NOMO-1 treated with DMSO at 0.1 percent for 48 hours (cell line): ENCODE results near the gene OAT.
"Not testable (repeated sequence)": the region's sequence is repeated elsewhere in the genome, so short reads cannot be mapped to it uniquely, and the experiment has no call there.

Experiments used
- DNase-seq: peaks from one replicate; lab custom pipeline; 2025; ENCODE audit not compliant: unreplicated experiment; lab: John Stamatoyannopoulos, UW

Gene OAT

DNA sequence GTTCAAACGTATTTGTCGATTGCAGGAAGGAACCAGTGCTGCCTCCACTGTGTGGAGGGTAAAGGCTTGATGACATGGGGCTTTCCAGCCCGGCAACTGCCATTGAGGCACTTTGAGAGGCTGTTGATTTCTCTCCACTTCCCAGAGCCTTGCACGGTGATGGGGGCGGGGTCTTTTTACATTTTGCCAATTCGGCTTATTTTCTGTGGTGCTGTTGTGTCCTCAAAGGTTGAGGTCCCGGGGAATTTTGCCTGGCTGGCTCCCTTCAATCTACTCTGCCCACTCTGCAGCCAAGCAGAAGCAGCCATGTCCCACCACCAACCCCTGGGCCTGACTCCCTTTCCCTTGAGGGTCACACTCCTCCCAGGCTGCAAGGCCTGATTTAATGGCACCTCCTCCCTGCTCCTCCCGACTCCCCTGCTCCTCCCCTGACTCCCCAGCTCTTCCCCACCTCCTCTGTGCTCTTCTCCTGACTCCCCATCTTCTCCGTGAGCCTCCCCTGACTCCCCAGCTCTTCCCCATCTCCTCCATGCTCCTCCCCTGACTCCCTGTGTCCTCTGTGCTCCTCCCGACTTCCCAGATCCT lies 39.0 kb downstream of the OAT start:
- no peak for DNase-seq

DNA sequence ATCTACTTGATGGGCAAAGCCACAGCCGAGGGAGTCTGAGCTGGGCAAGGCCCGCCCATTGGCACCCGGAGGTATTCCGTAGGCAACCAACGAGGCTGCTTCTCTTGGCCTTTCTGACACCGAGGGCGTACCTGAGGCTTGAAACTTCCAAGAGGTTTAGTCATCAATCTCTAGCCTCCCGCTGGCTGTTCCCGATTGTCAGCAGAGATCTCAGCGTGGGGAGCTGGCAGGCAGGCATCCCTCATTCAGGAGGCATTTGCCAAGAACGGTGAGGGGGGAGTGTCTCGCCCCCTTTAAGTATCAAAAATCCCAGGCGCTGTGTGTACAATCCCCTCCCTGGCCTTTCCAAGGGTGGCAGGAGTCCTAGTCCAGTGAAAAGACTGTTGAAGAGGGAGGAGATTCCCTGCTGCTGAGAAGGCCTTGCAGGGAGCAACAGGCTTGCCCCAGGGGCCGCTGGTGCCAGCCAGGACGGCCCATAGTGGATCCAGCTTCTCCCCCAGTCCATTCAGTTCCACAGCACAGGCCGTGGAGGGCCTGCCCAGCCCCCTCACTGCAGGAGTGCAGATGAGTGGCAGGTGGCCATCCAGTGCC lies 39.7 kb downstream of the OAT start:
- no peak for DNase-seq

DNA sequence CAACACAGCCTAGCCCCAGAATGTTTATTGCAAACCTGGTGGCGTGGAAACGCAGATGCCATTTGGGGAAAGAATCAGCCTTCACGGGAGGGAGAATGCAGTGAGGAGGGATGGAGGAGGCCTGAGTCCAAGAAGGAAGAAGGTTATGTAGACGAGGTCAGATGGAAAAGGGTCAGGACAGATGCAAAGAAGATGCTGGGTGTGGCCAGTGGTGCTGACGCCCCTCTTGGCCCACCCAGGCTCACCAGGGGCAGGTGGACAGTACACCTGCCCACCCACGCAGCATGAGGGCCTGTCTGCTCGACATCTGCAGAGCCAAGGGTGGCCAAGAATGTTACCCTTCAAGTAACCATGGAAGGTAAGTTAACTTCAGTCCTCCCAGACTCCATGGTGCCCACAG lies 40.5 kb downstream of the OAT start:
- no peak for DNase-seq

DNA sequence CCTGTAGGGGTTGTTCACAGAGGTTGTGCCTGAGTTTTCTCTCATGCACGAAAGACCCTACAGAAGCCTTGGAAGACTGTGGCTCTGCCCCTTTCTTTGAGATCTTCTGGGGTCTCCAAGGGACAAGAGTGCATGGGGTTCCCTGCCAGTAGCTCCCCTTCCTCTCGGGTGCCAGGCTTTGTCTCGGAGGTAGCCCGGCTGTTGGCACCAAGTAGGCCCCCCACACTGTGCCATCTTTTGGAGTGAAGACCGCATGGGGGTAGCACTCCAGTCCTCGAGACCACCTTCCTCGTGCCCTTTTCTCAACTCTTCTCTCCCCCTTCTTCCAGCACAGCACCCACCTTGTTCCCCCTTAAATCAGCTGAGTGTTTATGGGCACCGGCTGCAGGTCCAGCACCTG lies 41.6 kb downstream of the OAT start:
- no peak for DNase-seq

DNA sequence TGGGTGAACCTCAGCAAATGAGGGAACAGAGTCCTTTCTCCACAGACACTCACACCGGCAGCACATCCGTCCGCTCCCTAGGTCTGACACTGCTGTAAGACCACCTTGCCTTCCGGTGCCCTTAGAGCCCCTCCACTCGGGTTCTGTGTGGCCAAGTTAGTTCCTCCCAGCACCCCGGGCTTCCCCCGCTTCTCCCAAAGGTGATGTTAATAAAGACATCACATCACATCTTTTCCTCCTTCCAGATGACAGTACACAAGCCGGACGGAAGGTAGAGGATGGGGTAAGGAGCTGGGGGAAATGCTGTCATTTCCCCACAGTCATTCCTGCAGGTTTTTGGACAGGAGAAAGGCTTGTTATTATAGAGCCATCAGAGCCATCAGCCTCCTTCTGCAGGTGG lies 42.3 kb downstream of the OAT start:
- no peak for DNase-seq

DNA sequence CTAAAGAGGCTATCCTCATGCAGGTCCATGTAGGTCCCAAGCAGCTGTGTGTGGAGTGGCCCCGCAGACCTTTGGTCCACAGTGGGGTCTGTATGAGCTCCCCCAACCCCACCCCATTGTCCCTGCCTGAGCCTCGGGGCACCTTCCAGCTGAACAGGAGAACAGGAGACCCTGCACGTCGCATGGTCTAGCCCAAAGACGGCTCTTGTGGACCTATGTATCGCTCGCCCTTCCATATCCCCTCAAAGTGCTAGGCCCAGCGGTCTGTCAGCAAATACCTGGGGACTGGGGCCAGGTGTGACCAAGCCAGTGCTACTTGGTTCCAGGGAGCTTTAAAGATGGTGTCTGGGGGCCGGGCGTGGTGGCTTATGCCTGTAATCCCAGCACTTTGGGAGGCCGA lies 43.0 kb downstream of the OAT start:
- no peak for DNase-seq

DNA sequence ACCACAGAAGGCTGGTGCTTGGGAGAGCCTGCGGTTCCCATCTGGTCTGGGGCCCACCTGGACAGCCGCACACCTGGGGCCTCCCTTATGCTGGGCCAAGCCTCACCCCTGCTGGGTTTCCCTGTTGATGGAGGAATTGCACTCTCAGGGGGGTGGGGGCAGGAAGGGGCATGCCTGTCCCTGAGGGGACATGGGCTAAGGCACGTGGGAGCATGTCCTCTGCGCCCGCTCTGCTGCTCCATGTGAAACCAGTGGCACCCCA lies 43.4 kb downstream of the OAT start:
- DNase-seq: no peak

DNA sequence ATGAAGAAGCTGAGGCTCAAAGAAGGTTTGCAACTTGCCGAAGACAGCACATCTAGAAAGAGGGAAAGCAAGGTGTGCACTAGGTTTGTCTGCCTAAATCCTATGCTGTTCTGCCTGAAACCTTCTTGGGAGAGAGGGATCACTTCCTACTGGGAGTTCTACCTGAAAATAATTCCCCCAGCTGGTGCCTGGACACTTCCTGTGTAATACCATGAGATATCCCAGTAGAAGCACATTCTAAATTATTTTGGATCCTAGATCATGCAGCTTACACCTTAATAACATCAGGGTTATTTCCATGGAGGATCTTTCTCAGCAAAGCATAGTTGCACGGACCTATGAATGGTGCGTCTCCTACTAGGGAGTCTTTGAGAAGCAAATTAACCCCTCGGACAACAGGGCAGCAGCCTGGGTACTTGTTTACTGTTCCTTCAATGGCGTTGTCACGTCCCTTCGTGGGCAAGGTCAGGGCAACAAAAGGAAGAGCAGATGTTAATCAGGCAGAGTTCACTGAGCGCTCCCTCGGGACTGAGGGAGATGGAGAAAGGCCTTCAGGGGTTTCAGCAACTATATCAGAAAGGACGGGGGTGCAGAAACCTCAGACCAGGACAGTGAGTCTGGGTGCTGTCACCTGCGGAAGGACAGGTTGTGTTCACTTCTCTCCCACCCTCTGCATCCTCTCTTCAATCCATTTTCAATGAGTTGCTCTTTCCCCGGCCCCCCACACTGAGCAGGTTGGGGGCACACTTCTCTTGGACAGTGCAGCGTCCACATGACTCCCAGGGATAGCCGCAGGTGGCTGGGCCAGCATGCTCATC lies 44.0 kb downstream of the OAT start:
- no peak for DNase-seq

DNA sequence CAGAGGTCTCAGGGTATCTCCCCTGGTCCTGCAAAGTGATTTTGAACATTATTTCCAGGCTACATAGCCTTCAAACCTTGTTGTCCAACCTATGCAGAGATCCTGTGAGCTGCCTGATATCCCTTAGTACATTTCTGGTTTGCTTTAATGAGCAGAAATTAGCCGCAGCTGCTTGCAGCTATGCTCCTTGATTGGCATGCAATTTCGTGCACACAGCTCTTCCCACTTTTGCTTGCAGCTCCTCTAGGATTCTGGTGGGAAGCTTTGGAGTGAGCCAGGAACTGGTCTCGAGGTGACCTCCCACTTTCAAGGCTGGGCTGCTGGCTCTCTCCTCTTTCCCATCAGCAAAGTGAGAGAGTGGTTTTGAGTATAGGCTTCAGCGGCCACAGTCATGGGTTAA lies 45.8 kb downstream of the OAT start:
- DNase-seq: no peak

DNA sequence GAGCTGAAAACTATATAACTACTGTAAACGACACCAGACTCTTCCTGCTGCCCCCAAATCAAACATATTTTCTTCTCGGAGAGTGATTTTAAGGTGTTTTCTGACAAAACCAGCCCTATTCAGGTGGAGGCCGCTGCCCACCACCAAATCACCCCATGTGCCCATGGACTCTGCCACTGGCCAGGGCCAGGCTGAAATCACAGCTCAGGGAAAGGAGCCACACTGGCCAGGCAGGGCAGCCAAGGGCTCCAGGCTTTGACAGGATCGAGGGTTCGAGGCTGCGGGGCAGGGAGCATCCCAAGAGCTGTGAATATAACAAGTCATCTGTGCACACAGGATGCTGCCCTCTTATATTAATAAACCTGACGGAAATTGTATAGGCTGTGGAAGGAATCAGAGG lies 48.3 kb downstream of the OAT start:
- DNase-seq: no peak

DNA sequence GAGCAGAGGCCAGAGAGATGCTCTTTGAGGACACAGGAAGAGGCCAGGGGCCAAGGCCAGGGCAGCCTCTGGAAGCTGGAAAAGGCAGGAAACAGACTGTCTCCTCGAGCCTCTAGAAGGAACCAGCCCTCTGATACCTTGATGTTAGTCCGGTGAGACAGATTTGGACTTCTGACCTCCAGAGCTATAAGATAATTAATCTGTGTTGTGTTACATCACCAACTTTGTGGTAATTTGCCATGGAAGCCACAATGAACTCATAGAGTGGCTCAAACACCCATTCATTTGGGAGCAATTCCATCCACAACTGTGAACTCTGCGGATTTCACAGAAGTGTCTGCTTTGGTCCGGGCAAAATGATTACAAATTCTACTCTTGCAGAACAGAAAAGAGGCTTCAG lies 48.7 kb downstream of the OAT start:
- no peak for DNase-seq

DNA sequence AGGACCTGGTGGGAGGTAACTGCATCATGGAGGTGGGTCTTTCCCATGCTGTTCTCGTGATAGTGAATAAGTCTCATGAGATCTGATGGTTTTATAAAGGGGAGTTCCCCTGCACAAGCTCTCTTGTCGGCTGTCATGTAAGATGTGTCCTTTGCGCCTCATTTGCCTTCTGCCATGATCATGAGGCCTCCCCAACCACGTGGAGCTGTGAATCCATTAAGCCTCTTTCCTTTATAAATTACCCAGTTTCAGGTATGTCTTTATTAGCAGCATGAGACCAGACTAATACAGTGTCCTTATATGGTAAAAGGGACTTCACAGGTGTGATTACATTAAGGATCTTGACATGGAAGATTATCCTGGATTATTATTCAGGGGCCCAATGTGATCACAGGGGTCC lies 49.2 kb downstream of the OAT start:
- not testable (repeated sequence) for DNase-seq

DNA sequence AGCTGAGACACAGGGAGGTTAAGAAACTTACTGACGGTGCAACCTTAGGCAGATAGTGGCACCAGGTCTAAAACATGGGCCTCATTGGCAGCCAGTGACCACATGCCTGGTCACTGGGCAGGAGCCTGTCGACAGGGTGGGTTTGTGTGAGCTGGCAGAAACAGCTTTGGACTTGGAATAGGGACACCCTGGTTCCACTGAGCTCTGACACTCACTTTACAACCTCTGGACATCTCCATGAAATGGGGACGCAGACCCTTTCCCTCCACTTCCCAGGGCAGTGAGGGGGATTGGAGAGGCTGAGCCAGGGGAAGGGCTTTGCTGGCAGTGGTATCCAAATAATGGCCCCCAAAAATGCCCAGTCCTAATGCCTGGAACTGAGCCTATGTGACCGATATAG lies 49.7 kb downstream of the OAT start:
- DNase-seq: no peak

DNA sequence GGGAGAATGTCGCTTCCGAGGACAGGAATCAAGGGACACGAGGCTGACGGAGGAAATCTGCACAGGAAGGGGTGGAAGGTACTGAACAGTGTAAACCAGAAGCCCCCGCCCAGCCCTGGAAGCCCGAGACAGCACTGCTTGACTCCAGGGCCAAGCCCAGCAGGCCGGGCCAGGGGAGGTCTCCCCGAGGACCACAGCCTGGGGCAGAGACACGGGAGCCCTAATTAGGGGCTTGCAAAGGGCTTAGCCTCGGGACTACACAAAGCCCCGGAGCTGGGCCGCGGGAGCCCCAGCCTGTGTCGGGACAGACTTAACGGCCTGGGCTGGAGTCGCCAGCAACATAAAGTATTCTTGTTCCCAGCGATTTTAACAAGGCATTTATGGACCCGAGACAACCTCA lies 50.8 kb downstream of the OAT start:
- DNase-seq: no peak

DNA sequence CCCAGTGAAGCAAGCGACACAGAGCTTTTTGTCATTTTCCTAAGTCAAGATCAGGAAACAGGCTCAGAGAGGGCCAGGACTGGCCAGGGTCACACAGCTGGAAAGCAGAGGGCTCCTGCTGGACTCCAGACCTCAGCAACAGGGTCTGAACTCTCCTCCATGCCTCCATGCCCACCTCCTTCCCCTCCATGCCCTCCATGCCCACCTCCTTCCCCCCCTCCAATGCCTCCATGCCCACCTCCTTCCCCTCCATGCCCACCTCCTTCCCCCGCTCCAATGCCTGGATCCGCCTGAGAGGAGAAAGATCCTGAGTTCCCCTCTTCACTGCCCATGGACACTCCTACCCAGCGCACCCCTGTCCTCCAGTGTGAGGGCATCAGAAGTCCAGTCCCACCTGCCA lies 51.3 kb downstream of the OAT start:
- DNase-seq: no peak

DNA sequence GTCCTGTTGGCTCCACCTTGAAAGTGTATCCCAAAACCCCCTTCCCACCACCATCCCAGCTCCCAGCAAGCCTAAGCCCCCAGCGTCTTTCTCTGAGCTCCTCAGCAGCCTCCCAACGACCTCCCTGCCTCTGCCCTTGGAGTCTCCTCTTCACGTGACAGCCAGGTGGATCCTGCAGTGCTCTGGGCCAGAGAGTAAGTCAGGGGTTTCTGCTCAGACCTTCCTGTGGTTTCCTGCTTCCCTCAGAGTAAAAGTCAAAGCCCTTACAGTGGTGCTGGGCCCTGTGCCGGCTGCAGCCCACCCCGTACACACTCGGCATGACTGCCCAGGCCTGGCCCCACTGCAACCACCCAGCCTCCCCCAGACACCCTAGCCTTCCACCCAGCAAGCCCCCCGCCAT lies 51.9 kb downstream of the OAT start:
- no peak for DNase-seq

DNA sequence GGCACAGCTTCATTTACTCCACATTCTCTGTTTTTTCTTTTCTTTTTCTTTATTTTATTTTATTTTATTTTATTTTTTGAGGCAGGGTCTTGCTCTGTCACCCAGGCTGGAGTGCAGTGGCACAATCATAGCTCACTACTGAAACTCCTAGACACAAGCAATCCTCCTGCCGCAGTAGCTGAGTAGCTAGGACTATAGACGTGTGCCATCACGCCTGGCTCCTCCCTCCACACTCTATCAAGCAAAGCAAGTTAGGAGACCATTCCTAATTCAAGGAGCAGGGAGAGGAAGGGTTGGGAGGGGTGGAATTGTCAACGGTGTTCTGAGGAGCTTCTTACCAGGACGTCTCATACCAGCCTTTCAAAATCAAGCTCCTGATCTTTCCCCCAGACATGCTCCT lies 52.4 kb downstream of the OAT start:
- no peak for DNase-seq

DNA sequence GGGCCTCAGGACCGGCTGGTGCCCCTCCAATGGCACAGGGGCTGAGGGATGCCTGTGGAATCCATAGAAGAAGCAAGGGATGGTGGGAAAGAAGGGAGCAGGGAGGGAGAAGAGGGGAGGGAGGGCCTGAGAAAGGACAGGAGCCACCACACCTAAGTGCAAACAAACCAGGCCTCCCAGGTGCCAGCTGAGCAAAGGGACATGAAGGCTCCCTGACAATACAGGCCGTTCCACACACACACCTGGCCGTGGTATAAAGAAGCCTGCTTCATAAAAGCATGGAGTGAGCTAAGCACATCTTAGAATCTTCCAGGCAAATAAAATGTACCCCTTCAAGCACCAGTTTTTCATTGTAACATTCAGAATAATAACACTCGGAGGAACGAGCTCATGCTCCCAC lies 54.0 kb downstream of the OAT start:
- no peak for DNase-seq

DNA sequence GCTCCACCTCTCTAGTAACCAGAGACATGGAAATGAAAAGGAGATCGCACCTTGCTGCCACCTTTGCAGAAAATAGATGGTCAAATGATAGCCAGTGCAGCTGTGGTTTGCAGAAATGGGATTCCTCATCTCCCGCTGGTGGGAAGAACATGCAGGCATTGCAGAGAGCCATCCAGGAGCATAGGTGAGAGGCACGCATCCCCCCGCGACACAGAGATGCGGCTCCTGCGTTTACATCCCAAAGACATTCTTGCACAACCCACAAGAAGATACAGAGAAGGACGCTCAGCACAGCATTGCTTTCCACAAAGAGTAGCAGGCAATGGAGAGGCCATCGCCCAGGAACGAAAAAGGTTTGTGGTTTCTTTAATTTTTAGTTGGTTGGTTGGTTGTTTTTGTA lies 56.2 kb downstream of the OAT start:
- DNase-seq: no peak

DNA sequence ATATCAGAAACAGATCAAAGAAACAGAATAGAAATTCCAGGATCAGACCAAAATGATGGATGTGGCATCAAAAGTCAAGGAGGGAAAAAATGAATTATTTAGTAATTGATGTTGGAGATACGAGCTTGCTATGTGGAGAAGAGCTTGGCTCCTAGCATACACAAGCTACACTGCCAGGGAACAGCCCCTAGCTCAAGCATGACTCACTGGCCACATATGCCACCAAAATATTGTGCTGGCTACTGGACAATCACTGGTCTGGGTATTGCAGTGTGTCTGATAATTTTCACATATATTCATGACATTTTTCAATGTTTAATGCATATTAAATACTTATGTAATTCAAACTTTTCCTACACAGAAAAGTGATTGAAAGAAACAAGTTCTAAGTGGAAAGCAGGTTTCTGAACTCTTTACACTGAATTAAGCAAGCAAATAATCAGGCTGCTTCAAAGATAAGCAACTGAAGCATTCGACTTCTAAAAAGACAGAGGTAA lies 59.3 kb downstream of the OAT start:
- DNase-seq: no peak

DNA sequence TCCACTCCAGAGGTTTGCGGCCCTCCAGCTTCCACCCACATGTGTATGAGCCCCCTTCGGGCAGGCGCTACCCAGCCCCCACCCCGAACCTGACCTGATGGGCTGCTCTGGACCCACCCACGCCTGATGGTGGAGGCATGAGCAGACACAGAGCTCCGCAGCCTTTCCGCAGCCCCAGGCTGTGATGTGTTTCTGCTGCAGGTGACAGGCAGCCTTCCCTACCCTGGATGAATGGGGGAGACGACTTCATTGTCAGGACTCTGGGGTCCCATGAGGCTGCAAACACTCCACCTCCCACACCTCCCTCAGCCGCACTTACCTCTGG lies 61.2 kb downstream of the OAT start:
- DNase-seq: no peak

DNA sequence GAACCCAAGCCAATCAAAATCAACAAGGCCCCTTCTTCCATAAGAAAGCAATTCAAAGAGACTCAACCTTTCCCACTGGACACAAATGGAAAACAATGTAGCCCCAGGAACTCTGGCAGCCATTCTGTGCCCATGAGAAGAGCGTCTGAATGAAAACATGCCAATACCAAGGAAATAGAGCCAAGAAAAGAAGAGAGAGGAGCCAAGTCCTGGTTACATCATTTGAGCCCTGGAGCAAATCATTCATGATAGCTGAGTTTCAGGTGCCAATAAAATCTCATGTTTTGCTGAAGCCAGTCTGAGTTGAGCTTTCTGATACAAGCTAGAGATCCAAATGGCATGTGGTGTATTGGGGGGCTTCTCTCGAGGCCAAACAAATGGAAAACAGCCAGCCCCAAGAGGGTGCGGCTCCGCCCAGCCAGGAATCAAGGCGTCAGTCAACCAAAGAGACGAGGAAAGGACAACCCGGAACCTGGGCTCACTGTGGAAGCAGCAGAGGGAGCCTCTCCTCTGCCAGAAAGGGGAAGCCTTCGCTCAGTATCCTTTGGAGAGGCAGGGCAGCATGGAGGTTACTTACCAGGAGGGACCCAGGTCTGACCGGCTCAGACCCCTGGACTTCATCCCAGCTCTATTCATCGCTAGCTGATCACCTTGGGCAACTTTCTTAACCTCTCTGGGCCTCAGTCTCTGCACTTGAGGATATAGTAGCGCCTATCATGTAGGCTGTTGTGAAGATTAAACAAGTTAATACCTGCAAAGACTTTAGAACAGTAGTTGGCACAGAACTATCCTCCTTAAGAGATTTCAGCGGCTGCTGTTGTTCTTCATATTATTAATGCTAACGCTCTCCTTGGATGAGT lies 61.8 kb downstream of the OAT start:
- DNase-seq: no peak
